Body of pancreas (tissue), 4 donors: ENCODE measurements around the gene LASP1NB.
A peak's percentile ranks its signal among the peaks of the same experiment; 100 is the strongest.
"Not testable (repeated sequence)": the region's sequence is repeated elsewhere in the genome, so short reads cannot be mapped to it uniquely, and the experiment has no call there.

Source experiments
- ATAC-seq: fragments of 150-250 bp; one replicate; pipeline ENCODE4 v1.9.1; 2016
- DNase-seq, 4 donors: peaks; one replicate each; pipeline ENCODE4 v3.0.0-alpha.2; 2019
- H3K27ac ChIP-seq, 4 donors: fragments of 200-600 bp; sonication (generic); 1 replicate in 3 of 4; 2 replicates in 1 of 4; pipeline versions ENCODE4 v1.5.1 to v1.6.1; 2016 to 2019; ENCODE audit warnings: mild to moderate bottlenecking in 1 of 4, mixed read lengths in 1 of 4, moderate library complexity in 1 of 4
- H3K27me3 ChIP-seq, 2 donors: fragments of 200-600 bp; sonication (generic); one replicate each; pipeline ENCODE4 v1.6.0; 2016; ENCODE audit warnings: mild to moderate bottlenecking in 1 of 2
- H3K36me3 ChIP-seq, 2 donors: fragments of 200-600 bp; sonication (generic); replicated peaks in 1 of 2; 2 replicates each; pipeline ENCODE4 v1.5.1; 2016; ENCODE audit warnings: low read depth in 2 of 2; ENCODE audit not compliant: insufficient read depth in 1 of 2
- H3K4me1 ChIP-seq: fragments of 200-600 bp; sonication (generic); one replicate; pipeline ENCODE4 v1.6.0; 2016
- H3K4me3 ChIP-seq, 2 donors: fragments of 200-600 bp; sonication (generic); 1 replicate in 1 of 2; 2 replicates in 1 of 2; pipeline ENCODE4 v1.5.1; 2016 to 2019
- H3K9me3 ChIP-seq, 3 donors: fragments of 200-600 bp; sonication (generic); 1 replicate in 2 of 3; 2 replicates in 1 of 3; pipeline ENCODE4 v1.5.1; 2016
- POLR2A ChIP-seq, 3 donors: fragments of 450-650 bp; IDR thresholded peaks; one replicate each; pipeline ENCODE4 v1.6.1; 2016; ENCODE audit warnings: antibody characterized with exemption in 3 of 3, mild to moderate bottlenecking in 2 of 3
- WGBS, 2 donors: methylation state at CpG; one replicate each; pipeline ENCODE4 v1.1.5; 2017; 5-methylcytosine and 5-hydroxymethylcytosine counted together
- intact Hi-C: fragments of 100-400 bp; cut with DNase I; formaldehyde crosslinking; loops from one replicate; pipeline ENCODE4 v1.15.1; 2023
- TF ChIP-seq, protein P1 (sequence below), 7 experiments: fragments of 450-650 bp in 4 of 7; fragments of 200-600 bp in 3 of 7; sonication (generic) in 3 of 7; IDR thresholded peaks; one replicate each; pipeline ENCODE4 v1.5.1; 2016 to 2019; ENCODE audit warnings: antibody characterized with exemption in 7 of 7

Gene LASP1NB

DNA sequence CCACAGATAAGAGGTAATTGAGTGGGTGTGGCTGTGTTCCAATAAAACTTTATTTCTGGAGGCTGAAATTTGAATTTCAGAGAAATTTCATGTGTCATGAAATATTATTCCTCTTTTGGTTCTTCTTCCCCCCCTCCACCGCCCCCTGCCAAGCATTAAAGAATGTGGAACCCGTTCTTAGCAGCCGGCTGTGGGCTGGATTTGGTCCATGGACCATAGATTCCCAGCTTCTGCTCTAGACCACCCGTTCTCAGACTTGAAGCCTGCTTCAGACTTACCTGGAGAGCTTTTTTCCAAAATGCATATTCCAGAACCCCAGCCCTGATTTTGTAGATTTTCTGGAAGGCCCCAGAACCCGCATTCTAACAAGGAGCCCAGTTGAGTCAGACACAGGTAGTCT lies 15.1 kb upstream of the LASP1NB start:
- ATAC-seq, result no peak
- Histone ChIP-seq H3K27ac (no peak overlapping the region), H3K9me3 (no peaks in the 10 kb centered on the region), H3K27me3 (no peaks in the 10 kb centered on the region), H3K4me3 (no peak overlapping the region), H3K36me3 (peaks cover 7 to 9% of the 10 kb centered on the region in 2 donors), H3K4me1 (peaks cover 32% of the 10 kb centered on the region)
- WGBS, 2 donors, result 71 to 86% methylated on average over 5 of the region's 5 CpGs
- DNase-seq, result peak in 1 of 4 donors; percentile 4
- TF ChIP-seq POLR2A (IDR thresholded peaks at IDR 0.05), result no peak
- TF ChIP-seq, protein P1, sequence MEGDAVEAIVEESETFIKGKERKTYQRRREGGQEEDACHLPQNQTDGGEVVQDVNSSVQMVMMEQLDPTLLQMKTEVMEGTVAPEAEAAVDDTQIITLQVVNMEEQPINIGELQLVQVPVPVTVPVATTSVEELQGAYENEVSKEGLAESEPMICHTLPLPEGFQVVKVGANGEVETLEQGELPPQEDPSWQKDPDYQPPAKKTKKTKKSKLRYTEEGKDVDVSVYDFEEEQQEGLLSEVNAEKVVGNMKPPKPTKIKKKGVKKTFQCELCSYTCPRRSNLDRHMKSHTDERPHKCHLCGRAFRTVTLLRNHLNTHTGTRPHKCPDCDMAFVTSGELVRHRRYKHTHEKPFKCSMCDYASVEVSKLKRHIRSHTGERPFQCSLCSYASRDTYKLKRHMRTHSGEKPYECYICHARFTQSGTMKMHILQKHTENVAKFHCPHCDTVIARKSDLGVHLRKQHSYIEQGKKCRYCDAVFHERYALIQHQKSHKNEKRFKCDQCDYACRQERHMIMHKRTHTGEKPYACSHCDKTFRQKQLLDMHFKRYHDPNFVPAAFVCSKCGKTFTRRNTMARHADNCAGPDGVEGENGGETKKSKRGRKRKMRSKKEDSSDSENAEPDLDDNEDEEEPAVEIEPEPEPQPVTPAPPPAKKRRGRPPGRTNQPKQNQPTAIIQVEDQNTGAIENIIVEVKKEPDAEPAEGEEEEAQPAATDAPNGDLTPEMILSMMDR (IDR thresholded peaks at IDR 0.05), result no peak
- intact Hi-C loops, result no loop called here

DNA sequence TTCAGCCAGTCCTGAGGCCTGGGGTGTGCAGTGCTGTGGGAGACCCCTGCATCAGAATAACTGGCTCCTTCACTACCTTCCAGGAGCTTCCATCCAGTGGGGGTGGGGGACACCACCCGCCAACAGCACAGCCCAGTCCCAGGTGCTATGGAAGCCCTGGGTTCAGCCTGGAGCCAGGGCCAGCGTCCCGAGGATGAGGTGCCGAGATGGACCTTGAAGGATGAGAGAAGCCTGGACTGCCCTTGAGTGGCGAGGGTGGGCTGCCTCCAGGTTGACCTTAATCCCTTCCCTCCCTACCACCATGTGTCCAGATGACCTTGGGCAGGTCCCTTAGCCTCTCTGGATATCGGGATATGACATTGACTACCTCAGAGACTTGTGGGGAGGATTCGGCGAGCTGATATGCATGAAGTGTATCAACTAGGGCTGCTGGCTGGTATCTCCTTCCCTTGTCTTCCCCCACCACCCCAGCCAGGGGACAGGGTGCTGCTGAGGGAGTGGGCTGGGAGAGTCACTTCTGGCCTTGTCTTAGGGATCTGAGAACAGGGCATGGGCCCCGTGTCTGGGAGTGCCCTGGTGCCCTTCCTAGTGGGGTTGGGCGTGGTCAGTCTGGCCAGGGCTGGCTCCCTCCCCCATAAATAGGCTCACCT lies 14.2 kb upstream of the LASP1NB start:
- TF ChIP-seq, protein P1 (IDR thresholded peaks at IDR 0.05), result no peak
- TF ChIP-seq POLR2A (IDR thresholded peaks at IDR 0.05), result no peak
- Histone ChIP-seq H3K27me3 (no peaks in the 10 kb centered on the region), H3K4me1 (peaks cover 32% of the 10 kb centered on the region), H3K36me3 (peaks cover 15 to 17% of the 10 kb centered on the region in 2 donors), H3K4me3 (no peak overlapping the region), H3K9me3 (no peaks in the 10 kb centered on the region), H3K27ac (peak overlapping the region in 3 of 4 donors; percentile 66 to 72 (median 67))
- ATAC-seq, result no peak
- intact Hi-C loops, result no loop called here
- 82 to 100% methylated on average over 1 to 10 of the region's 10 CpGs for WGBS, 2 donors
- peak in 1 of 4 donors; percentile 9 for DNase-seq

DNA sequence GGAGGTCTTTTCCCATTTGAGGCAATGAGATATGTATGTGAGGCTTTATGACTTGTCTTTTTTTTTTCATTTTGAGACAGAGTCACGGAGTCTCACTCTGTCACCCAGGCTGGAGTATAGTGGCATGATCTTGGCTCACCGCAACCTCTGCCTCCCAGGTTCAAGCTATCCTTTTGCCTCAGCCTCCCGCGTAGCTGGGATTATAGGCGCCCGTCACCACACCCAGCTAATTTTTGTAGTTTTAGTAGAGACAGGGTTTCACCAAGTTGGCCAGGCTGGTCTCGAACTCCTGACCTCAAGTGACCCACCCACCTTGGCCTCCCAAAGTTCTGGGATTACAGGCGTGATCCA lies 13.7 kb upstream of the LASP1NB start:
- intact Hi-C loops, result not testable (repeated sequence)

DNA sequence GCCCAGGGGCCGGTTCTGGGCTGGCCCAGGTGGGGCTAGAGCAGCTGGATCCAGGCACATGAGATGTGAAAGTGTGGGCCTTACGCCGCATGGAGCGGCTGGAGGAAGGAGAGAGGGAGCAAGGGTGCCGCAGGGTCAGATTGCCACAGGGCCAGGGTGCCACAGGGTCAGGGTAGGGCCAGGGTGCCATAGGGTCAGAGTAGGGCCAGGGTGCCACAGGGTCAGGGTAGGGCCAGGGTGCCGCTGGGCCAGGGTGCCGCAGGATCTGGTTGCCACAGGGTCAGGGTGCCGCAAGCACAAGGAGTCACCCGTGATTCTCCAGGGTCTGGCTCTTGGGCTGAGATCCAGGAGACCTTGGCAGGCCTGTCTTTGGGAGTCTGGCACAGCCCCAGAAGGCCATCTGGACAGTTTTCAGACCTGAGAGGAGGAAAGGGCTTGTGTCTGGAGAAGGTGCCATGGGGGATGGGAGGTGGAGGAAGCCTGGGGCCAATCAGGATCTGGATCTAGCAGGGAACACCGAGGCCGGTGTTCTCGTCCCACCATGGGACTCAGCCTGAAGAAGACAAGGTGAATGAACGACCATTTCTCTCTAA lies 13.1 kb upstream of the LASP1NB start:
- Histone ChIP-seq H3K9me3 (no peaks in the 10 kb centered on the region), H3K27ac (peak overlapping the region; percentile 66 to 72 (median 67)), H3K36me3 (peaks cover 15 to 22% of the 10 kb centered on the region in 2 donors), H3K4me3 (no peak overlapping the region), H3K27me3 (no peaks in the 10 kb centered on the region), H3K4me1 (peaks cover 32% of the 10 kb centered on the region)
- peak; percentile 89 for ATAC-seq
- peak; percentile 89 to 95 (median 92) for DNase-seq
- TF ChIP-seq, protein P1 (IDR thresholded peaks at IDR 0.05), result no peak
- TF ChIP-seq POLR2A (IDR thresholded peaks at IDR 0.05), result no peak
- intact Hi-C loops, result no loop called here
- WGBS, 2 donors, result 48 to 63% methylated on average over 13 of the region's 13 CpGs

More for the DNA sequence above, 13.7 kb upstream of the LASP1NB start:
- peak in 1 of 4 donors; percentile 8 for DNase-seq
- H3K4me3 ChIP-seq, H3K27me3 ChIP-seq, H3K9me3 ChIP-seq, ATAC-seq: not testable (repeated sequence)
- WGBS, 2 donors, result 92 to 96% methylated on average over 8 of the region's 8 CpGs
- Histone ChIP-seq H3K4me1 (peaks cover 32% of the 10 kb centered on the region), H3K36me3 (peaks cover 15 to 19% of the 10 kb centered on the region in 2 donors), H3K27ac (peak overlapping the region; percentile 66 to 72 (median 67))

DNA sequence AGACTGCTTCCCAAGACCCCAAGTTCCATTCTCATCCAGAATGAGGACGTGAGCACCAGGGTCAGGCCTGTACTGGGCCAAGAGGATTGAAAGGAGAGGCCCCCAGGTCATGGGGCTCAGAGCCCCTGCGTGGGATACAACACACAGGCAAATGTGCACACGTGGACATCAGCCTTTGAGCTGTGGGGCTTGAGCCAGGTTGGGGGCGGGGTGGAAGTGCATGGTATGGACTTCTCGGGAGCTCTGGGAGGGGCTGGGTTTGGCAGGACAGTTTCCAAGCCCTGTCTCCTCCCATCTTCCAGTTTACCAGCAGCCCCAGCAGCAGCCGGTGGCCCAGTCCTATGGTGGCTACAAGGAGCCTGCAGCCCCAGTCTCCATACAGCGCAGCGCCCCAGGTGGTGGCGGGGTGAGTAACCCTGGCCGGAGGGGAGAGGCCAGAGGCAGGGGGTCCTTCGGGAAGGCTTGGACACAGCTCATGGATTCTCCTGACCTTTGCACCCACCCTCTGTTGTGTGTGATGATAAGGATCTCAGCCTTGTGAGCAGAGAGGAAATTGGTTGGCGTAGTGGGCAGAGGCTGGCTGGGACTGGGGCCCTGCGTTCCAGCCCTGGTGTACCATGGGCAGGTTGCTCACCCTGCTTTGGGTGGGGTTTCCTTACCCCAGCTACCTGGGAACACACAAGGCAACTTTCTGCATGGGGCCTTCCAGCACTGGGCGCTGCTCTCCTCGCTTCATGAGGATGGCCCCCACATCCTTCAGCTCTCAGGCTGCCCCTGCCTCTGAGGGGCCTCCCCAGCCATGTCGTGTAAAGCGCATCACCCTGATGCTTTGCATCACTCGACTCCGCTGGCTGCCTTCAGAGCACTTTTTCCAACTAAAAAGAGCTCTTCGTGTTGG lies 10.4 kb upstream of the LASP1NB start:
- H3K27me3 ChIP-seq, result no peaks in the 10 kb centered on the region
- no peak overlapping the region for H3K4me3 ChIP-seq
- H3K9me3 ChIP-seq, result no peaks in the 10 kb centered on the region
- no peak for TF ChIP-seq POLR2A (IDR thresholded peaks at IDR 0.05)
- TF ChIP-seq, protein P1 (IDR thresholded peaks at IDR 0.05), result no peak
- ATAC-seq, result no peak
- H3K27ac ChIP-seq, result no peak overlapping the region
- no peak for DNase-seq
- intact Hi-C loops, result no loop called here
- H3K36me3 ChIP-seq, result peaks cover 26 to 41% of the 10 kb centered on the region in 2 donors
- WGBS, 2 donors, result 77 to 89% methylated on average over 8 to 20 of the region's 20 CpGs
- peaks cover 25% of the 10 kb centered on the region for H3K4me1 ChIP-seq
